HepG2 (cell line): ENCODE results near the gene CRHBP. TPM values are rescaled to one million over a fixed set of nuclear protein-coding genes. Genes with fewer than 3 reads are reported as not detected.
"Not testable (repeated sequence)": the region's sequence is repeated elsewhere in the genome, so short reads cannot be mapped to it uniquely, and the experiment has no call there.

Experiments used
- ATAC-seq: fragments of 200-7000 bp; cut with Tn5 transposase; 3 replicates; pipeline ENCODE4 v1.9.1; 2020; ENCODE audit warnings: mild to moderate bottlenecking, moderate library complexity
- BruUV-seq: library from RNA; stranded (reverse); fragments of 400-500 nt; replicated peaks from 2 replicates; lab custom pipeline; 2021; lab: Mats Ljungman, UMichigan
- CTCF ChIA-PET: fragments of 300-600 bp; formaldehyde crosslinking; extraction: SDS; loops from one replicate; lab custom pipeline; 2021; ENCODE audit warnings: low total read pairs, inconsistent platforms, low intra/inter-chr PET ratio; lab: Yijun Ruan, JAX
- POLR2A ChIA-PET: fragments of 350-600 bp; sonication (Branson Sonifier 250); formaldehyde crosslinking; loops from one replicate; lab custom pipeline; 2020; ENCODE audit warnings: antibody characterized with exemption, inconsistent platforms; lab: Yijun Ruan, JAX
- DNase-seq: peaks from one replicate; pipeline ENCODE4 v3.0.0-alpha.2; 2015; ENCODE audit warnings: low spot score
- FAIRE-seq: peaks from 3 replicates; lab custom pipeline; 2011; peaks lifted over from hg19 to GRCh38; lab: Jason Lieb, UNC
- H2AFZ ChIP-seq: one replicate; pipeline ENCODE4 v1.6.1; 2011; ENCODE audit warnings: low read length, inconsistent platforms
- H3K27ac ChIP-seq: fragments of 300-600 bp; 3 replicates; pipeline ENCODE4 v1.8.0; 2011; ENCODE audit warnings: mixed run types, mild to moderate bottlenecking, mixed read lengths, low read length, inconsistent platforms; ENCODE audit not compliant: insufficient read depth; ENCODE audit errors: extremely low read length
- H3K27me3 ChIP-seq, 2 experiments: fragments of 200-600 bp in 1 of 2; 2 replicates in 1 of 2; 3 replicates in 1 of 2; pipeline versions ENCODE4 v1.6.0 to v1.8.0; 2011; ENCODE audit warnings: low read length in 2 of 2, mild to moderate bottlenecking in 2 of 2, moderate library complexity in 2 of 2, inconsistent platforms in 1 of 2; ENCODE audit not compliant: insufficient read depth in 2 of 2, control insufficient read depth in 1 of 2
- H3K36me3 ChIP-seq, 2 experiments: fragments of 200-600 bp in 1 of 2; replicated peaks in 1 of 2; 2 replicates in 1 of 2; 3 replicates in 1 of 2; pipeline versions ENCODE4 v1.5.1 to v1.8.0; 2011; ENCODE audit warnings: low read length in 2 of 2, inconsistent platforms in 1 of 2; ENCODE audit not compliant: insufficient read depth in 2 of 2, control insufficient read depth in 1 of 2
- H3K4me1 ChIP-seq: 2 replicates; pipeline ENCODE4 v1.5.1; 2012; ENCODE audit warnings: low read length, inconsistent platforms; ENCODE audit not compliant: insufficient read depth
- H3K4me2 ChIP-seq: 2 replicates; pipeline ENCODE4 v1.6.0; 2011; ENCODE audit warnings: low read depth, low read length, inconsistent platforms
- H3K4me3 ChIP-seq, 3 experiments: fragments of 200-600 bp in 1 of 3; sonication (generic), shearing (Covaris generic) in 1 of 3; replicated peaks in 1 of 3; 2 replicates each; pipeline ENCODE4 v1.5.1; 2011 to 2016; ENCODE audit warnings: low read length in 3 of 3, inconsistent platforms in 2 of 3, low read depth in 2 of 3, mild to moderate bottlenecking in 2 of 3, control low read depth in 1 of 3, mixed read lengths in 1 of 3; ENCODE audit not compliant: insufficient read depth in 1 of 3
- H3K79me2 ChIP-seq: one replicate; pipeline ENCODE4 v1.6.1; 2011; ENCODE audit warnings: low read length, inconsistent platforms; ENCODE audit not compliant: insufficient read depth
- H3K9ac ChIP-seq: 2 replicates; pipeline ENCODE4 v1.6.0; 2011; ENCODE audit warnings: mild to moderate bottlenecking, low read depth, low read length, inconsistent platforms; ENCODE audit not compliant: insufficient read depth
- H3K9me3 ChIP-seq: 2 replicates; pipeline ENCODE4 v1.5.1; 2012; ENCODE audit warnings: mild to moderate bottlenecking, low read length
- H4K20me1 ChIP-seq: 2 replicates; pipeline ENCODE4 v1.6.0; 2011; ENCODE audit warnings: inconsistent platforms, mild to moderate bottlenecking, low read length, moderate library complexity; ENCODE audit not compliant: insufficient read depth
- ARID2 ChIP-seq: sonication (generic); formaldehyde crosslinking; IDR thresholded peaks from 2 replicates; pipeline ENCODE4 v1.8.1; 2022; ENCODE audit warnings: mild to moderate bottlenecking, missing genetic modification reagents, borderline replicate concordance
- ELK4 ChIP-seq: sonication (generic); formaldehyde crosslinking; IDR thresholded peaks from 2 replicates; pipeline ENCODE4 v1.9.0; 2021; ENCODE audit warnings: missing genetic modification reagents, borderline replicate concordance
- FIP1L1 ChIP-seq: fragments of 200-400 bp; formaldehyde crosslinking; IDR thresholded peaks from 2 replicates; pipeline ENCODE4 v1.6.1; 2018; ENCODE audit warnings: low read depth, mild to moderate bottlenecking, low read length, moderate library complexity, borderline replicate concordance; ENCODE audit not compliant: insufficient read depth
- IKZF1 ChIP-seq: fragments of 450-650 bp; IDR thresholded peaks from 2 replicates; pipeline ENCODE4 v1.7.1; 2016
- KAT8 ChIP-seq: IDR thresholded peaks from 2 replicates; pipeline ENCODE4 v1.6.1; 2016; ENCODE audit warnings: missing genetic modification reagents, missing compliant biosample characterization
- MTF1 ChIP-seq: sonication (generic); formaldehyde crosslinking; IDR thresholded peaks from 2 replicates; pipeline ENCODE4 v1.5.0; 2020; ENCODE audit warnings: missing genetic modification reagents
- SKIL ChIP-seq: sonication (generic); formaldehyde crosslinking; IDR thresholded peaks from 2 replicates; pipeline ENCODE4 v1.8.0; 2022; ENCODE audit warnings: missing genetic modification reagents, mild to moderate bottlenecking, moderate library complexity, borderline replicate concordance
- ZC3H13 ChIP-seq: sonication (generic); formaldehyde crosslinking; IDR thresholded peaks from 2 replicates; pipeline ENCODE4 v1.8.1; 2023; ENCODE audit warnings: mild to moderate bottlenecking, missing genetic modification reagents, moderate library complexity
- WGBS: methylation state at CpG from one replicate; pipeline ENCODE4 v1.1.6; 2017; ENCODE audit warnings: low lambda C conversion rate; 5-methylcytosine and 5-hydroxymethylcytosine counted together
- in situ Hi-C: cut with HindIII; loops from 2 replicates; pipeline ENCODE4 v1.10.0; 2017; ENCODE audit warnings: low pct_unique_long_range_greater_than_20kb; ENCODE audit not compliant: extremely low pct_ligation_motif_present
- intact Hi-C: fragments of 100-400 bp; cut with micrococcal nuclease; formaldehyde crosslinking; loops from one replicate; pipeline ENCODE4 v1.10.0; 2022; ENCODE audit not compliant: unreplicated experiment
- polyA plus RNA-seq, 8 experiments: library from polyadenylated mRNA; depleted of rRNA in 3 of 8; stranded (reverse) in 7 of 8; unstranded in 1 of 8; fragments of >200 nt; fragmentation: Illumina TruSeq in 4 of 8; extraction: Trizol in 4 of 8; gene quantifications; 2 replicates each; pipeline versions ENCODE4 v1.2.1 to v1.2.3, GENCODE V29; 2011 to 2016; ENCODE audit warnings: low read depth in 4 of 8, missing spikeins in 1 of 8, mixed read lengths in 1 of 8; ENCODE audit not compliant: insufficient read depth in 1 of 8
- total RNA-seq, 5 experiments: library from RNA; depleted of rRNA; stranded (reverse); fragments of >200 nt; fragmentation: Illumina TruSeq; extraction: Trizol; gene quantifications; 2 replicates each; pipeline ENCODE4 v1.2.3, GENCODE V29; 2016; ENCODE audit warnings: low read depth in 1 of 5
- TF ChIP-seq, protein P1 (sequence below): sonication (generic); formaldehyde crosslinking; IDR thresholded peaks from 2 replicates; pipeline ENCODE4 v1.5.0; 2020; ENCODE audit warnings: missing genetic modification reagents
- TF ChIP-seq, protein P2 (sequence below): sonication (generic); formaldehyde crosslinking; IDR thresholded peaks from 2 replicates; pipeline ENCODE4 v1.4.0; 2020; ENCODE audit warnings: missing genetic modification reagents
- TF ChIP-seq, protein P3 (sequence below): IDR thresholded peaks from 2 replicates; pipeline ENCODE4 v1.6.1; 2016; ENCODE audit warnings: missing genetic modification reagents, missing compliant biosample characterization

CRHBP gene
- total and polyA plus RNA-seq, 2 of the 13 experiments (the other 11 are each of a cell fraction or from before 2014, with no cell fraction given) = not detected

GRCh38 chr5:76914671-76915070 lies 38.2 kb upstream of the CRHBP start:
- H3K79me2 ChIP-seq = not testable (repeated sequence)

DNA sequence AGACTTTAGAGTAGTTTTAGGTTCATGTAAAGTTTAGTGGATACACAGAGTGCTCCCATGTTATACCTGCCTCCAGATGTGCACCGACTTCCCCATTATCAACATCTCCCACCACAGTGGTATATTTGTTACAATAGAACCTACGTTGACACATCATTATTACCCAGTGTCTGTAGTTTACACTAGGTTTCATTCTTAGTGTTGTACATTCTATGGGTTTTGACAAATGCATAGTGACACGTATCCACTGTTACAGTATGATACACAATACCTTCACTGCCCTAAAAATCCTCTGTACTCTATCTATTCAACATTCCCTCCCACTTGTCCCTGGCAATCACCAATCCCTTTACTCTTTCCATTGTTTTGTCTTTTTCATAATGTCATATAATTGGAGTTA lies 34.3 kb upstream of the CRHBP start:
- Histone ChIP-seq H3K36me3 (no peaks in the 10 kb centered on the region), H3K9me3 (no peaks in the 10 kb centered on the region), H3K4me2 (no peak overlapping the region), H3K27me3 (peaks cover 0 to 7% of the 10 kb centered on the region in 2 experiments; a peak in 1 of 5 replicates), H3K9ac (no peak overlapping the region), H2AFZ (no peak overlapping the region), H3K4me1 (no peaks in the 10 kb centered on the region), H3K79me2 (no peaks in the 10 kb centered on the region), H3K4me3 (no peak overlapping the region), H4K20me1 (no peaks in the 10 kb centered on the region), H3K27ac (no peak overlapping the region)
- no TSS peak for BruUV-seq
- in situ Hi-C loops (no loop called here), intact Hi-C loops (no loop called here)
- TF ChIP-seq MTF1 (CRISPR knock-in tag) = no peak
- no peak for TF ChIP-seq SKIL
- TF ChIP-seq, protein P1, sequence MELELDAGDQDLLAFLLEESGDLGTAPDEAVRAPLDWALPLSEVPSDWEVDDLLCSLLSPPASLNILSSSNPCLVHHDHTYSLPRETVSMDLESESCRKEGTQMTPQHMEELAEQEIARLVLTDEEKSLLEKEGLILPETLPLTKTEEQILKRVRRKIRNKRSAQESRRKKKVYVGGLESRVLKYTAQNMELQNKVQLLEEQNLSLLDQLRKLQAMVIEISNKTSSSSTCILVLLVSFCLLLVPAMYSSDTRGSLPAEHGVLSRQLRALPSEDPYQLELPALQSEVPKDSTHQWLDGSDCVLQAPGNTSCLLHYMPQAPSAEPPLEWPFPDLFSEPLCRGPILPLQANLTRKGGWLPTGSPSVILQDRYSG (CRISPR knock-in tag) = no peak
- TF ChIP-seq ZC3H13 (CRISPR knock-in tag) = no peak
- TF ChIP-seq, protein P2, sequence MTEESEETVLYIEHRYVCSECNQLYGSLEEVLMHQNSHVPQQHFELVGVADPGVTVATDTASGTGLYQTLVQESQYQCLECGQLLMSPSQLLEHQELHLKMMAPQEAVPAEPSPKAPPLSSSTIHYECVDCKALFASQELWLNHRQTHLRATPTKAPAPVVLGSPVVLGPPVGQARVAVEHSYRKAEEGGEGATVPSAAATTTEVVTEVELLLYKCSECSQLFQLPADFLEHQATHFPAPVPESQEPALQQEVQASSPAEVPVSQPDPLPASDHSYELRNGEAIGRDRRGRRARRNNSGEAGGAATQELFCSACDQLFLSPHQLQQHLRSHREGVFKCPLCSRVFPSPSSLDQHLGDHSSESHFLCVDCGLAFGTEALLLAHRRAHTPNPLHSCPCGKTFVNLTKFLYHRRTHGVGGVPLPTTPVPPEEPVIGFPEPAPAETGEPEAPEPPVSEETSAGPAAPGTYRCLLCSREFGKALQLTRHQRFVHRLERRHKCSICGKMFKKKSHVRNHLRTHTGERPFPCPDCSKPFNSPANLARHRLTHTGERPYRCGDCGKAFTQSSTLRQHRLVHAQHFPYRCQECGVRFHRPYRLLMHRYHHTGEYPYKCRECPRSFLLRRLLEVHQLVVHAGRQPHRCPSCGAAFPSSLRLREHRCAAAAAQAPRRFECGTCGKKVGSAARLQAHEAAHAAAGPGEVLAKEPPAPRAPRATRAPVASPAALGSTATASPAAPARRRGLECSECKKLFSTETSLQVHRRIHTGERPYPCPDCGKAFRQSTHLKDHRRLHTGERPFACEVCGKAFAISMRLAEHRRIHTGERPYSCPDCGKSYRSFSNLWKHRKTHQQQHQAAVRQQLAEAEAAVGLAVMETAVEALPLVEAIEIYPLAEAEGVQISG (CRISPR knock-in tag) = no peak
- TF ChIP-seq, protein P3, sequence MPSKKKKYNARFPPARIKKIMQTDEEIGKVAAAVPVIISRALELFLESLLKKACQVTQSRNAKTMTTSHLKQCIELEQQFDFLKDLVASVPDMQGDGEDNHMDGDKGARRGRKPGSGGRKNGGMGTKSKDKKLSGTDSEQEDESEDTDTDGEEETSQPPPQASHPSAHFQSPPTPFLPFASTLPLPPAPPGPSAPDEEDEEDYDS (CRISPR knock-in tag) = no peak
- no peak for TF ChIP-seq ARID2 (CRISPR knock-in tag)
- no peak for TF ChIP-seq IKZF1
- TF ChIP-seq ELK4 (CRISPR knock-in tag) = no peak
- no peak for TF ChIP-seq KAT8 (CRISPR knock-in tag)
- TF ChIP-seq FIP1L1 = no peak
- WGBS = 12% methylated on average over 3 of the region's 3 CpGs
- FAIRE-seq (no peak), DNase-seq (no peak), ATAC-seq (no peak)
- POLR2A ChIA-PET = no interaction called here
- CTCF ChIA-PET = no interaction called here

More at GRCh38 chr5:76914671-76915070, 38.2 kb upstream of the CRHBP start:
- WGBS = 59% methylated on average over 13 of the region's 14 CpGs
- POLR2A ChIA-PET, H3K4me2 ChIP-seq, H3K4me1 ChIP-seq, H4K20me1 ChIP-seq, intact Hi-C loops, FAIRE-seq, H3K36me3 ChIP-seq, H2AFZ ChIP-seq, BruUV-seq, H3K9ac ChIP-seq, H3K27ac ChIP-seq, ATAC-seq, in situ Hi-C loops, DNase-seq, H3K9me3 ChIP-seq, CTCF ChIA-PET, H3K4me3 ChIP-seq, H3K27me3 ChIP-seq: not testable (repeated sequence)
